Body of pancreas (tissue), 4 donors: ENCODE measurements around the gene C10orf90. TPM values are rescaled to one million over a fixed set of nuclear protein-coding genes. Genes with fewer than 3 reads are reported as not detected.

Experiments
- ATAC-seq: fragments of 150-250 bp; one replicate; pipeline ENCODE4 v1.9.1; 2016
- DNase-seq, 4 donors: peaks; one replicate each; pipeline ENCODE4 v3.0.0-alpha.2; 2019
- H3K27ac ChIP-seq, 4 donors: fragments of 200-600 bp; sonication (generic); 1 replicate in 3 of 4; 2 replicates in 1 of 4; pipeline versions ENCODE4 v1.5.1 to v1.6.1; 2016 to 2019; ENCODE audit warnings: mild to moderate bottlenecking in 1 of 4, mixed read lengths in 1 of 4, moderate library complexity in 1 of 4
- H3K27me3 ChIP-seq, 2 donors: fragments of 200-600 bp; sonication (generic); one replicate each; pipeline ENCODE4 v1.6.0; 2016; ENCODE audit warnings: mild to moderate bottlenecking in 1 of 2
- H3K36me3 ChIP-seq, 2 donors: fragments of 200-600 bp; sonication (generic); replicated peaks in 1 of 2; 2 replicates each; pipeline ENCODE4 v1.5.1; 2016; ENCODE audit warnings: low read depth in 2 of 2; ENCODE audit not compliant: insufficient read depth in 1 of 2
- H3K4me1 ChIP-seq: fragments of 200-600 bp; sonication (generic); one replicate; pipeline ENCODE4 v1.6.0; 2016
- H3K4me3 ChIP-seq, 2 donors: fragments of 200-600 bp; sonication (generic); 1 replicate in 1 of 2; 2 replicates in 1 of 2; pipeline ENCODE4 v1.5.1; 2016 to 2019
- H3K9me3 ChIP-seq, 3 donors: fragments of 200-600 bp; sonication (generic); 1 replicate in 2 of 3; 2 replicates in 1 of 3; pipeline ENCODE4 v1.5.1; 2016
- CTCF ChIP-seq, 7 experiments: fragments of 450-650 bp in 4 of 7; fragments of 200-600 bp in 3 of 7; sonication (generic) in 3 of 7; IDR thresholded peaks; one replicate each; pipeline ENCODE4 v1.5.1; 2016 to 2019; ENCODE audit warnings: antibody characterized with exemption in 7 of 7
- POLR2A ChIP-seq, 3 donors: fragments of 450-650 bp; IDR thresholded peaks; one replicate each; pipeline ENCODE4 v1.6.1; 2016; ENCODE audit warnings: antibody characterized with exemption in 3 of 3, mild to moderate bottlenecking in 2 of 3
- WGBS, 2 donors: methylation state at CpG; one replicate each; pipeline ENCODE4 v1.1.5; 2017; 5-methylcytosine and 5-hydroxymethylcytosine counted together
- intact Hi-C: fragments of 100-400 bp; cut with DNase I; formaldehyde crosslinking; loops from one replicate; pipeline ENCODE4 v1.15.1; 2023
- total RNA-seq, 2 donors: library from RNA; depleted of rRNA; stranded (reverse); fragments of >200 nt; gene quantifications; one replicate each; pipeline ENCODE4 v1.1.0, GENCODE V29; 2016

Gene C10orf90
- total RNA-seq, 2 donors from 2014 or later: not detected

- Histone ChIP-seq H3K9me3 (no peaks in the 10 kb centered on the region), H3K27me3 (no peaks in the 10 kb centered on the region), H3K4me1 (no peaks in the 10 kb centered on the region), H3K4me3 (no peak overlapping the region), H3K36me3 (no peaks in the 10 kb centered on the region), H3K27ac (no peak overlapping the region)
- intact Hi-C loops: no loop called here
- 57 to 60% methylated on average over 1 of the region's 1 CpG for WGBS, 2 donors
- DNase-seq: no peak
- ATAC-seq: no peak
- no peak for TF ChIP-seq CTCF (IDR thresholded peaks at IDR 0.05)
- TF ChIP-seq POLR2A (IDR thresholded peaks at IDR 0.05): no peak
Measured at GRCh38 chr10:126661356-126661755, 9.1 kb downstream of the C10orf90 start.

GRCh38 chr10:126659750-126660149 lies 10.7 kb downstream of the C10orf90 start:
- H3K27ac ChIP-seq: no peak overlapping the region
- no peaks in the 10 kb centered on the region for H3K9me3 ChIP-seq
- no peaks in the 10 kb centered on the region for H3K27me3 ChIP-seq
- DNase-seq (no peak), ATAC-seq (no peak)
- intact Hi-C loops: no loop called here
- TF ChIP-seq POLR2A (IDR thresholded peaks at IDR 0.05): no peak
- TF ChIP-seq CTCF (IDR thresholded peaks at IDR 0.05): no peak
- H3K4me3 ChIP-seq: no peak overlapping the region
- WGBS, 2 donors: 61 to 64% methylated on average over 4 of the region's 4 CpGs
- no peaks in the 10 kb centered on the region for H3K36me3 ChIP-seq
- H3K4me1 ChIP-seq: no peaks in the 10 kb centered on the region

GRCh38 chr10:126658928-126659327 lies 11.6 kb downstream of the C10orf90 start:
- Histone ChIP-seq H3K36me3 (no peaks in the 10 kb centered on the region), H3K27ac (no peak overlapping the region), H3K27me3 (no peaks in the 10 kb centered on the region), H3K4me3 (no peak overlapping the region), H3K9me3 (no peaks in the 10 kb centered on the region), H3K4me1 (no peaks in the 10 kb centered on the region)
- WGBS, 2 donors: 83 to 87% methylated on average over 4 of the region's 4 CpGs
- intact Hi-C loops: no loop called here
- DNase-seq (no peak), ATAC-seq (no peak)
- TF ChIP-seq POLR2A (IDR thresholded peaks at IDR 0.05) (no peak), CTCF (IDR thresholded peaks at IDR 0.05) (no peak)

- H3K4me1 ChIP-seq: no peaks in the 10 kb centered on the region
- no peaks in the 10 kb centered on the region for H3K9me3 ChIP-seq
- DNase-seq (no peak), ATAC-seq (no peak)
- no peak overlapping the region for H3K4me3 ChIP-seq
- H3K27ac ChIP-seq: no peak overlapping the region
- H3K36me3 ChIP-seq: no peaks in the 10 kb centered on the region
- TF ChIP-seq CTCF (IDR thresholded peaks at IDR 0.05) (no peak), POLR2A (IDR thresholded peaks at IDR 0.05) (no peak)
- H3K27me3 ChIP-seq: no peaks in the 10 kb centered on the region
- 67 to 72% methylated on average over 2 of the region's 2 CpGs for WGBS, 2 donors
- intact Hi-C loops: no loop called here
Measured at GRCh38 chr10:126654579-126654978, 15.9 kb downstream of the C10orf90 start.

- WGBS, 2 donors: 50 to 61% methylated on average over 3 of the region's 3 CpGs
- Histone ChIP-seq H3K27me3 (no peaks in the 10 kb centered on the region), H3K4me3 (no peak overlapping the region), H3K4me1 (no peaks in the 10 kb centered on the region), H3K36me3 (no peaks in the 10 kb centered on the region), H3K9me3 (no peaks in the 10 kb centered on the region), H3K27ac (no peak overlapping the region)
- ATAC-seq (no peak), DNase-seq (no peak)
- intact Hi-C loops: no loop called here
- TF ChIP-seq POLR2A (IDR thresholded peaks at IDR 0.05) (no peak), CTCF (IDR thresholded peaks at IDR 0.05) (no peak)
Measured at GRCh38 chr10:126651467-126651866, 19.0 kb downstream of the C10orf90 start.
